PC-3 (cell line): ENCODE measurements around the gene PITRM1. TPM values are rescaled to one million over a fixed set of nuclear protein-coding genes. Genes with fewer than 3 reads are reported as not detected.

Source experiments
- ATAC-seq: fragments of 200-7000 bp; cut with Tn5 transposase; 2 replicates; pipeline ENCODE4 v1.9.1; 2020; ENCODE audit warnings: mild to moderate bottlenecking, moderate library complexity
- BruUV-seq: library from RNA; stranded (reverse); fragments of 400-500 nt; replicated peaks from 2 replicates; lab custom pipeline; 2021; lab: Mats Ljungman, UMichigan
- CTCF ChIA-PET: fragments of 300-600 bp; sonication (Branson Sonifier 250); formaldehyde crosslinking; loops from one replicate; lab custom pipeline; 2022; ENCODE audit warnings: antibody characterized with exemption; lab: Charles Lee
- POLR2A ChIA-PET: fragments of 300-600 bp; sonication (Branson Sonifier 250); formaldehyde crosslinking; loops from one replicate; lab custom pipeline; 2022; ENCODE audit warnings: antibody characterized with exemption; ENCODE audit not compliant: unreplicated experiment; lab: Charles Lee
- DNase-seq: peaks from one replicate; pipeline ENCODE4 v3.0.0-alpha.2; 2015
- H2AFZ ChIP-seq: fragments of 300-600 bp; sonication (generic); 2 replicates; pipeline ENCODE4 v1.6.0; 2016; ENCODE audit warnings: antibody characterized with exemption, low read length
- H3F3A ChIP-seq: fragments of 300-600 bp; sonication (generic); one replicate; pipeline ENCODE4 v1.6.0; 2017; ENCODE audit warnings: antibody characterized with exemption, low read length, control low read depth, mild to moderate bottlenecking; ENCODE audit not compliant: unreplicated experiment
- H3K27ac ChIP-seq: fragments of 300-600 bp; sonication (generic); 2 replicates; pipeline ENCODE4 v1.5.1; 2016; ENCODE audit warnings: mild to moderate bottlenecking, low read length
- H3K27me3 ChIP-seq: fragments of 300-600 bp; sonication (generic); 2 replicates; pipeline ENCODE4 v1.6.1; 2016; ENCODE audit warnings: low read length, mixed read lengths
- H3K36me3 ChIP-seq: fragments of 300-600 bp; sonication (generic); 2 replicates; pipeline ENCODE4 v1.6.1; 2016; ENCODE audit warnings: low read depth, mixed run types, low read length, mixed read lengths
- H3K4me1 ChIP-seq: fragments of 300-600 bp; sonication (generic); 2 replicates; pipeline ENCODE4 v1.5.1; 2016; ENCODE audit warnings: low read length; ENCODE audit not compliant: insufficient read depth
- H3K4me2 ChIP-seq: fragments of 300-600 bp; sonication (generic); 2 replicates; pipeline ENCODE4 v1.6.0; 2016; ENCODE audit warnings: low read length
- H3K4me3 ChIP-seq: fragments of 300-600 bp; sonication (generic); 2 replicates; pipeline ENCODE4 v1.5.1; 2016; ENCODE audit warnings: mild to moderate bottlenecking, low read length, mixed read lengths
- H3K79me2 ChIP-seq: fragments of 300-600 bp; sonication (generic); 2 replicates; pipeline ENCODE4 v1.6.1; 2017; ENCODE audit warnings: low read length, mixed read lengths
- H3K9ac ChIP-seq: fragments of 300-600 bp; sonication (generic); 2 replicates; pipeline ENCODE4 v1.6.0; 2016; ENCODE audit warnings: mild to moderate bottlenecking, low read length
- H3K9me2 ChIP-seq: fragments of 300-600 bp; sonication (generic); replicated peaks from 2 replicates; pipeline ENCODE4 v1.6.1; 2016; ENCODE audit warnings: mixed run types, low read length, mixed read lengths
- H3K9me3 ChIP-seq: fragments of 300-600 bp; sonication (generic); 2 replicates; pipeline ENCODE4 v1.6.1; 2016; ENCODE audit warnings: low read length, mixed read lengths
- H4K20me1 ChIP-seq: fragments of 300-600 bp; sonication (generic); 2 replicates; pipeline ENCODE4 v1.6.1; 2016; ENCODE audit warnings: low read length, mixed read lengths
- EZH2 ChIP-seq: fragments of 300-600 bp; sonication (generic); IDR thresholded peaks from one replicate; pipeline ENCODE4 v1.6.1; 2017; ENCODE audit warnings: antibody characterized with exemption, mild to moderate bottlenecking, low read length; ENCODE audit not compliant: unreplicated experiment
- EZH2phosphoT487 ChIP-seq: fragments of 300-600 bp; sonication (generic); IDR thresholded peaks from 2 replicates; pipeline ENCODE4 v1.6.1; 2018; ENCODE audit warnings: mild to moderate bottlenecking, antibody characterized with exemption, low read length, borderline replicate concordance
- intact Hi-C: fragments of 100-400 bp; cut with micrococcal nuclease; formaldehyde crosslinking; loops from 2 replicates; pipeline ENCODE4 v1.9.0; 2023
- total RNA-seq: library from RNA; depleted of rRNA; stranded (reverse); fragments of >200 nt; gene quantifications from 2 replicates; pipeline ENCODE4 v1.2.3, GENCODE V29; 2014
- TF ChIP-seq, protein P1 (sequence below): fragments of 300-600 bp; sonication (generic); conservative IDR thresholded peaks from 2 replicates; pipeline ENCODE4 v1.5.1; 2017; ENCODE audit warnings: antibody characterized with exemption, low read depth, mild to moderate bottlenecking, low read length

The PITRM1 gene
- total RNA-seq, 1 experiment from 2014 or later: 73.2 TPM

DNA sequence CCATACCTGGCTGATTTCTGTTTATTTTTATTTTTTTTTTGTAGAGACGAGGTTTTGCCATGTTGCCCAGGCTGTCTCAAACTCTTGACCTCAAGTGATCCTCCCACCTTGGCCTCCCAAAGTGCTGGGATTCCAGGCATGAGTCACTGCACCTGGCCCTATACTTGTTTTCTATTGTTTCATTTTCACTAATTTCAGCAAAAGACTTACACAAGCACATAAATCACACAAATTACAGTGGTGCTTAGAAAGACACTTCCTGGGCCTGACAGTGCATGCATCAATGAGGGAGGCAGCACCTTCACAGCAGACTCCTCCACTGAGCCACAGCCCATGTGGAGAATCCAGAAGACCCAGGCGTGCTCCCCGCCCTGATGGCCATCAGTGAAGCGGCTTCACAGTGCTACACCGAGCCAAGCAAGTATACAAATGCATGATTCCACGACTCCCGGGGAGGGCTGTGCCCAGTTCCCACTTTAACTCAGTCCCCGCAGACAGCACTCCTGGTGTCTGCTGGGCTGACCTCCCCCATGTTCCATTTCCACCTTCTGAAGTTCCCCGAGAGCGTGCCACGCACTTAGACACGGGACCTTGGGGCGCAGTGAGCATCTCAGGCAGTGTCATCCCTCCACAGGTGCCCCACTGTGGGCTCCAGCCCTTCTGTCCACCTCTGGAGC is 20.6 kb downstream of the PITRM1 start:
- Histone ChIP-seq H3K27ac (no peak overlapping the region), H3K4me3 (no peak overlapping the region), H3K9ac (no peak overlapping the region), H3K36me3 (peaks cover 12% of the 10 kb centered on the region; the same call in 1 of the 2 replicates), H3K79me2 (no peaks in the 10 kb centered on the region), H3K27me3 (no peaks in the 10 kb centered on the region), H3K9me3 (no peaks in the 10 kb centered on the region), H2AFZ (no peak overlapping the region), H3K4me2 (no peak overlapping the region), H3F3A (no peaks in the 10 kb centered on the region), H3K4me1 (no peaks in the 10 kb centered on the region), H4K20me1 (no peaks in the 10 kb centered on the region), H3K9me2 (no peaks in the 10 kb centered on the region)
- ChIA-PET POLR2A (no interaction called here), CTCF (no interaction called here)
- TF ChIP-seq EZH2phosphoT487: no peak
- TF ChIP-seq EZH2: no peak
- TF ChIP-seq, protein P1, sequence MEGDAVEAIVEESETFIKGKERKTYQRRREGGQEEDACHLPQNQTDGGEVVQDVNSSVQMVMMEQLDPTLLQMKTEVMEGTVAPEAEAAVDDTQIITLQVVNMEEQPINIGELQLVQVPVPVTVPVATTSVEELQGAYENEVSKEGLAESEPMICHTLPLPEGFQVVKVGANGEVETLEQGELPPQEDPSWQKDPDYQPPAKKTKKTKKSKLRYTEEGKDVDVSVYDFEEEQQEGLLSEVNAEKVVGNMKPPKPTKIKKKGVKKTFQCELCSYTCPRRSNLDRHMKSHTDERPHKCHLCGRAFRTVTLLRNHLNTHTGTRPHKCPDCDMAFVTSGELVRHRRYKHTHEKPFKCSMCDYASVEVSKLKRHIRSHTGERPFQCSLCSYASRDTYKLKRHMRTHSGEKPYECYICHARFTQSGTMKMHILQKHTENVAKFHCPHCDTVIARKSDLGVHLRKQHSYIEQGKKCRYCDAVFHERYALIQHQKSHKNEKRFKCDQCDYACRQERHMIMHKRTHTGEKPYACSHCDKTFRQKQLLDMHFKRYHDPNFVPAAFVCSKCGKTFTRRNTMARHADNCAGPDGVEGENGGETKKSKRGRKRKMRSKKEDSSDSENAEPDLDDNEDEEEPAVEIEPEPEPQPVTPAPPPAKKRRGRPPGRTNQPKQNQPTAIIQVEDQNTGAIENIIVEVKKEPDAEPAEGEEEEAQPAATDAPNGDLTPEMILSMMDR: no peak
- DNase-seq (no peak), ATAC-seq (no peak)
- BruUV-seq: no TSS peak
- intact Hi-C loops: no loop called here

DNA sequence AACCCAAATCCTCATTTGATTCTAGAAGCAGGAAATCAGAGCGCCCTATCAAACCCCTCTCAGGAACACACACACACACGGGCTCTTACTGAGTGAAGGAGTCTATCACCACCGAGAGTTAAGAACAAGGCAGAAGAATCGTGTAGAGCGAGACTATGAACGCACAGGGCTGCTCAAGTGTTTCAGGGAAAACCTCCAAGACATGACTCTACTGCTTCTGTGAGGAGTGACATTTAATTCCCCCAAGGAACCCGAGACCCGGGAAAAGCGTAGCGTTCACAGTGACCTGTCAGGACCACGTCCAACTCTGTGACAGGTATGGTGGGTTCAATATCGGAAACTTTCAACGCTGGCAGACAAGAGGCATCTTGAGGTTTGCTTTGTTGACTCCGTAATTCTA is 21.6 kb downstream of the PITRM1 start:
- no peak for ATAC-seq
- CTCF ChIA-PET: no interaction called here
- H4K20me1 ChIP-seq: no peaks in the 10 kb centered on the region
- no peak overlapping the region for H3K27ac ChIP-seq
- H3K9me3 ChIP-seq: no peaks in the 10 kb centered on the region
- H3K9ac ChIP-seq: no peak overlapping the region
- H3K79me2 ChIP-seq: no peaks in the 10 kb centered on the region
- intact Hi-C loops: no loop called here
- H2AFZ ChIP-seq: no peak overlapping the region
- BruUV-seq: no TSS peak
- POLR2A ChIA-PET: no interaction called here
- no peaks in the 10 kb centered on the region for H3K27me3 ChIP-seq
- no peaks in the 10 kb centered on the region for H3K9me2 ChIP-seq
- peaks cover 6% of the 10 kb centered on the region; the same call in 1 of the 2 replicates for H3K36me3 ChIP-seq
- no peak for DNase-seq
- H3K4me2 ChIP-seq: no peak overlapping the region
- no peak for TF ChIP-seq EZH2phosphoT487
- no peak for TF ChIP-seq EZH2
- TF ChIP-seq, protein P1: no peak
- H3K4me1 ChIP-seq: no peaks in the 10 kb centered on the region
- no peak overlapping the region for H3K4me3 ChIP-seq
- H3F3A ChIP-seq: no peaks in the 10 kb centered on the region

DNA sequence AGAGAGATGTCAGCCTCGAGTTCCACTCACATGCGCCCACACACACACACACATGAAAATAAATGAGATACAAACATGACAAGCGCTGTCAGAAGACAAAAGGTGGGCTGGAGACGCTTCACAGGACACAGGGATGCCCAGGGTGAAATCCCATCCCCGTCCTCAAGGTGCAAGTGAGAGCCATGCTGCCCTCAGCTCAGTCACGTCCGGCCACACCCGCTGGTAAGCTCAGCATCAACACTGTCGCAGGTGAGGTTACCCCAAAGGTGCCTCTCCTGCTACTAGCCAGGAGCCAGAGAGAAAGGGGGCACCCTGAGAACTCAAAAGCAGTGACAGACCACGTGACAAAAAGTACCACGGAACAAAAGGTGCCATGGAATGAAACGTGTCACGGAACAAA is 22.2 kb downstream of the PITRM1 start:
- Histone ChIP-seq H3K27ac (no peak overlapping the region), H3K4me2 (no peak overlapping the region), H3F3A (no peaks in the 10 kb centered on the region), H3K36me3 (peaks cover 6% of the 10 kb centered on the region; the same call in 1 of the 2 replicates), H3K4me3 (no peak overlapping the region), H3K4me1 (no peaks in the 10 kb centered on the region), H3K9me3 (no peaks in the 10 kb centered on the region), H3K9ac (no peak overlapping the region), H3K9me2 (no peaks in the 10 kb centered on the region), H3K27me3 (no peaks in the 10 kb centered on the region), H3K79me2 (no peaks in the 10 kb centered on the region), H2AFZ (no peak overlapping the region), H4K20me1 (no peaks in the 10 kb centered on the region)
- intact Hi-C loops: no loop called here
- no TSS peak for BruUV-seq
- DNase-seq (no peak), ATAC-seq (no peak)
- no peak for TF ChIP-seq EZH2
- TF ChIP-seq, protein P1: no peak
- ChIA-PET POLR2A (no interaction called here), CTCF (no interaction called here)
